B cell (primary cell): Measurements from ENCODE around the gene RAB3IP.

ENCODE experiments used
- CTCF ChIP-seq: fragments of 200-600 bp; IDR thresholded peaks from one replicate; pipeline ENCODE4 v1.8.0; 2022; ENCODE audit warnings: antibody characterized with exemption, mild to moderate bottlenecking
- EZH2 ChIP-seq: IDR thresholded peaks from 2 replicates; pipeline ENCODE4 v1.6.1; 2012; ENCODE audit warnings: borderline replicate concordance, low read depth, mild to moderate bottlenecking, moderate library complexity, low read length; ENCODE audit not compliant: insufficient read depth, poor library complexity, severe bottlenecking

- TF ChIP-seq CTCF: no peak
- TF ChIP-seq EZH2: no peak
Observed at GRCh38 chr12:69714542-69714941, 24.1 kb upstream of the RAB3IP start.
